SHP77 (cell line): ENCODE measurements around the gene GLUD2.
"Not testable (repeated sequence)": the region's sequence is repeated elsewhere in the genome, so short reads cannot be mapped to it uniquely, and the experiment has no call there.

Source experiments
- DNase-seq, 2 experiments: peaks; one replicate each; lab custom pipeline; 2025; lab: John Stamatoyannopoulos, UW

GLUD2 gene

DNA sequence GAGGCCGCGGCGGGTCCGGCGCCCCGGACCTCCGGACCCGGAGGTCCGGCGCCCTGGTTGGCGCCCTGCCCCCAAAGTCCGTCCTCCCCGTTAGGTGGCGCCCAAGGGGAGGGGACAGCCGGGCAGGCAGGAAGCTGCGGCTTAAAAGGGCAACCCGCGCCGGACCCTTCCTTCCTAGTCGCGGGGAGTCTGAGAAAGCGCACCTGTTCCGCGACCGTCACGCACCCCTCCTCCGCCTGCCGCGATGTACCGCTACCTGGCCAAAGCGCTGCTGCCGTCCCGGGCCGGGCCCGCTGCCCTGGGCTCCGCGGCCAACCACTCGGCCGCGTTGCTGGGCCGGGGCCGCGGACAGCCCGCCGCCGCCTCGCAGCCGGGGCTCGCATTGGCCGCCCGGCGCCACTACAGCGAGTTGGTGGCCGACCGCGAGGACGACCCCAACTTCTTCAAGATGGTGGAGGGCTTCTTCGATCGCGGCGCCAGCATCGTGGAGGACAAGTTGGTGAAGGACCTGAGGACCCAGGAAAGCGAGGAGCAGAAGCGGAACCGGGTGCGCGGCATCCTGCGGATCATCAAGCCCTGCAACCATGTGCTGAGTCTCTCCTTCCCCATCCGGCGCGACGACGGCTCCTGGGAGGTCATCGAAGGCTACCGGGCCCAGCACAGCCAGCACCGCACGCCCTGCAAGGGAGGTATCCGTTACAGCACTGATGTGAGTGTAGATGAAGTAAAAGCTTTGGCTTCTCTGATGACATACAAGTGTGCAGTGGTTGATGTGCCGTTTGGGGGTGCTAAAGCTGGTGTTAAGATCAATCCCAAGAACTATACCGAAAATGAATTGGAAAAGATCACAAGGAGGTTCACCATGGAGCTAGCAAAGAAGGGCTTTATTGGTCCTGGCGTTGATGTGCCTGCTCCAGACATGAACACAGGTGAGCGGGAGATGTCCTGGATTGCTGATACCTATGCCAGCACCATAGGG is at the start of gene GLUD2:
Gene GLUD2 (plus strand): TSS at position 170 of the 979 bp plus-strand sequence. CDS start 75 bp downstream, at position 245.
- not testable (repeated sequence) for DNase-seq

- no peak for DNase-seq
Measured at GRCh38 chrX:120999413-120999812, 48.0 kb upstream of the GLUD2 start.

- DNase-seq, result peak in 1 of 2 experiments; percentile 6
Measured at GRCh38 chrX:121000589-121000988, 46.8 kb upstream of the GLUD2 start.

GRCh38 chrX:121008920-121009319 is 38.5 kb upstream of the GLUD2 start:
- DNase-seq, result no peak

GRCh38 chrX:121009764-121010163 is 37.6 kb upstream of the GLUD2 start:
- DNase-seq, result no peak

DNA sequence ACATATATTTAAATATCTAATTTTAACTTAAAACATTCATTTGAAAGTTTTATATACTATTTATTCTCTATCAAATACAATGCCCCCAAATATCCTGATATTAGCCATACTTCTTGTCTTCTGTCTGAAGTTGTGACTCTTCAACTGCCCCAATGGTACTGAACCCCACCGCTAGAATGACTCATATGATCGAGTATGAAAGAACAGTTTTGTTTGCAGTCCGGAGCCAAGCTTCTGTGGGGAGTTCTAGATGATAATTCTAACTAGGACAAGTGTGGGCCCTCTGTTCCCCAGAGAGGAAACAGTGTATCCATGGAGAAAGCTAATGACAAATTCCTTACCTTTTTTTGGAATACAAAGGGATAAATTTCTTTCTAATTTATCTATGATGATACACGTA is 37.2 kb upstream of the GLUD2 start:
- DNase-seq, result no peak

- no peak for DNase-seq
Measured at GRCh38 chrX:121011254-121011653, 36.2 kb upstream of the GLUD2 start.

DNA sequence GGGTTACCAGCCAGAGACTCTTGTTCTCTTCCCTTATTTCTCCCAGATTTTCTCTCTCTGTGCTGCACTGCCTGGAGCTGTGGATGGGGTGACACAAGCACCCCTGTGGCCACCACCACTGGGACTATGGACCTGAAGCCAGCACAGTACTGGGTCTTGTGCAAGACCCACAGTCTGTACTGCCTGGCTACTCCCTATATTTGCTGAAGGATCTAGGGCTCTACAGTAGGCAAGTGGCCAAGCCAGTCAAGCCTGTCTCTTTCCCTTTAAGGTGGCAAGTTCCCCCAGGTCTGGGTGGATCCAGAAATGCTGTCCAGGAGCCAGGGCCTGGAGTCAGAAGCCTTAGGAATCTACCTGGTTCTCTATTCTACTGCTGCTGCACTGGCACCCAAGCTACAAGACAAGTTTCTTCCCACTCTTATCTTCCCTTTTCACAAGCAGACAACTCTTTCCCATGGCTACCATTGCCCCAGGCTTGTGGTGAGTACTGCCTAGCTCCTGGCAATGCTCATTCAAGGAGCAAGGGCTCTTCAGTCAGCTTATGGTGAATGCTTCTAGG is 33.4 kb upstream of the GLUD2 start:
- no peak for DNase-seq

GRCh38 chrX:121014826-121015225 is 32.6 kb upstream of the GLUD2 start:
- no peak for DNase-seq

GRCh38 chrX:121028419-121028818 is 19.0 kb upstream of the GLUD2 start:
- no peak for DNase-seq

GRCh38 chrX:121030083-121030482 is 17.3 kb upstream of the GLUD2 start:
- no peak for DNase-seq

DNA sequence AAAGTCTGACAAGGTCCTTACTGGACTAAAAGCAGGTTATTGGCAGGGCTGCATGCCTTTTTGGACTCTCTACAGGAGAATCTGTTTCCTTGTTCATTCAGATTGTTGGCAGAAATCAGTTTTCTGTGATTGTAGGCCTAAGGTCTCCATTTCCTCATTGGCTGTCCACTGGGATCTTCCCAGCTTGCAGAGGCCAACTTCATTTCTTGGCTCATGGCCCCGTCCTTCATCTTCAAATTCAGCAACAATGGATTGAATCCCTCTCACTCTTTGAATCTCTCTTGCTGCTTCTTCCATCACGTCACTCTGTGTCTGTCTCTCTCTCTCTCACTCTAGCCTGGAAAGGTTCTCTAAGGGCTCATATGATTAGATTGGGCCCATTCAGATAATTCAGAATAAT is 14.9 kb upstream of the GLUD2 start:
- no peak for DNase-seq

GRCh38 chrX:121036137-121036536 is 11.3 kb upstream of the GLUD2 start:
- no peak for DNase-seq

- DNase-seq, result no peak
Measured at GRCh38 chrX:121036951-121037350, 10.5 kb upstream of the GLUD2 start.

- DNase-seq, result no peak
Measured at GRCh38 chrX:121050781-121051180, 3.4 kb downstream of the GLUD2 start.

- DNase-seq, result no peak
Measured at GRCh38 chrX:121052122-121052521, 4.7 kb downstream of the GLUD2 start.

DNA sequence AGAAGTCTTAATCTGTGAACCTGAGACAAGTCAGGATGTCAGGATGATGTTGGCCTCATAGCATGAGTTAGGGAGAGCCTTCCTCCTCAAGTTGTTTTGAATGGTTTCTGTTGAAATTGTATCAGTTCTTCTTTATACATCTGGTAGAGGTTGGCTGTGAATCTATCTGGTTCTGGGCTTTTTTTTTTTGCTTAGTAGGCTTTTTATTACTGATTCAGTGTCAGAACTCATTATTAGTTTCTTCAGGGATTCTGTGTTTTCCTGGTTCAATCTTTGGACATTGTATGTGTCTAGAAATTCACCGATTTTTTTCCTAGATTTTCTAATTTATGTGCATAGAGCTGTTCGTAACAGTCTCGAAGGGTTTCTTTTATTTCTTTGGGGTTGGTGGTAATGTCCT is 14.9 kb downstream of the GLUD2 start:
- no peak for DNase-seq

DNA sequence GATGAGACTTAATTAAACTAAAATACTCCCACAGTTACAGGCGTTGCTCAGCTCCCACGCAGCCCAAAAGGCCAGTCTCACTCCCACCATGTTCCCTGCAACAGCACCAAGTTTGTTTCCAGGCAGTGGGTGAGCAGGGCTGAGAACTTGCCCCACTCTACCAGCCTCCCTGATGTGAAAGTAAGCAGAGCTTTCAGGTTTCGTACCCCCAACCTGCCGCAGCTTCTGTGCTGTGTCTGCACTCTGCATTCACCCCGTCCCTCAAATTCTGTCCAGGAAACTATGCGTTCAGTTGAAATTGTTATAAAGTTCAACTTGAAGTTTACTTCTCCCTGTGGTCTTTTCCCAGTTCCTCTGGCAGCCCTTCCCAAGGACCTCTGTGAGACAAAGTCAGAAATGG is 17.2 kb downstream of the GLUD2 start:
- DNase-seq, result no peak

DNA sequence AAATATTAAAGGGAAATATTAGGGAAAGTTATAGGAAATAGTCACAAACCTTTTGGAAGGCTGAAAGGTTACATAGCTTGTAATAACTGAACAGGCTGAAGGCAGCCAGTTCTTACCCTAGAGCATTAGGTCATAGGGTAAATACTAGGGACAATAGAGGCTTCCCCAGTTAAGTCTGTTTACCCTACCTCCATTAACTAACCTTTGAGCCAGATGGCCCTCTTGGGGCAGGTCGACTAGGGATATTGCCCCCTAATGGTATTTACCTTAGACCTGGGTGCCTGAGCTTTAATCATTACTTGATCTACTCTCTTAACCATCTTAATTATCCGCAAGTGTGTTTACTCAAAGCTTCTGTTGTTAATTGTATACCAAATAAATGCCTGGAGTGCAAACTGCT is 36.8 kb downstream of the GLUD2 start:
- DNase-seq, result not testable (repeated sequence)

- no peak for DNase-seq
Measured at GRCh38 chrX:121084903-121085611, 37.6 kb downstream of the GLUD2 start.

DNA sequence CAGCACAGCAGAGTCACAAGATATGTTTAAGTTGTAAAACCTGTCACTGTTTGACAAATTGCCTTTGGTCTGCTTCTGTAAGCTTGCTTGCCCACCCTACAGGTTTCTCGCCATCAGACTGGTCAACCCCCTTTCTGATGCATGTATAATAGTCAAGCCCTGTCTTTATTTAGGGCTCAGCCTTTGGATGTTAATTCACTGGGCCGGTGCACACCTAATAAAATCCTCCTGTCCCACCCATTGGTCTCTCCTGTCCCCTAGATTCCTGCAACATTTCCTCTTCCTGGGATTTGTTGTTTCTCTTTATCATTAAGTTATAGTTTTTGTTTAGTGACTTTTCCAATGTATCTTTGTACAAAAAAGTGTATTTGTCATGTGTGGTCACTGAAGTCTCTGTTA is 38.2 kb downstream of the GLUD2 start:
- no peak for DNase-seq

DNA sequence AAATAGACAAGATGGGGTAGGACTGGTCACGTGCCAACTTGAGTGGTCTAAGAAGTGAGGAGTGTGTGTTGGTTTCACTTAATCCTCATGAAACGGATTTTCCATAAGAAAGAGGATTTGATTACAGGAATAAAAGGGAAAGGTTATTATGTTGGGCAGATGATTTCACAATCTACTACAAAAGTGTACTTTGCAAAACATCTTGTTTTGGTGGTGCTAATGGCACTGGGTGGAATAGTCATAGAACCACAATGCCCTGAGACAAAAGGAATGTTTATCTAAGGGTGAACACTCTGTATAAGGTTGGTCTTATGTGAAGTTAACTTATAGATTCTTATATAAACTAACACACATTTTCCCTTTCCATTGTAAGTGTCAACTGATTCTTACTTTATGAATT is 45.6 kb downstream of the GLUD2 start:
- no peak for DNase-seq
